Measurements from ENCODE around the gene ULK4.

ULK4 gene

GRCh38 chr3:41220906-41221677 is 740.8 kb downstream of the ULK4 start:
- no peak for TF ChIP-seq CTCF (IDR thresholded peaks at IDR 0.05; ENCODE audit: borderline replicate concordance, insufficient read depth, low read depth, low read length)
- no peak overlapping the region for H3K4me3 ChIP-seq (ENCODE audit: low read depth, low read length)

- no peak for TF ChIP-seq CTCF (IDR thresholded peaks at IDR 0.05; ENCODE audit: borderline replicate concordance, insufficient read depth, low read depth, low read length)
- no peak overlapping the region for H3K4me3 ChIP-seq (ENCODE audit: low read depth, low read length)
These were observed 742.5 kb downstream of the ULK4 start for GRCh38 chr3:41219424-41219823.

- TF ChIP-seq CTCF (IDR thresholded peaks at IDR 0.05; ENCODE audit: borderline replicate concordance, insufficient read depth, low read depth, low read length), result no peak
- no peak overlapping the region for H3K4me3 ChIP-seq (ENCODE audit: low read depth, low read length)
These were observed 744.9 kb downstream of the ULK4 start for GRCh38 chr3:41216993-41217392.

DNA sequence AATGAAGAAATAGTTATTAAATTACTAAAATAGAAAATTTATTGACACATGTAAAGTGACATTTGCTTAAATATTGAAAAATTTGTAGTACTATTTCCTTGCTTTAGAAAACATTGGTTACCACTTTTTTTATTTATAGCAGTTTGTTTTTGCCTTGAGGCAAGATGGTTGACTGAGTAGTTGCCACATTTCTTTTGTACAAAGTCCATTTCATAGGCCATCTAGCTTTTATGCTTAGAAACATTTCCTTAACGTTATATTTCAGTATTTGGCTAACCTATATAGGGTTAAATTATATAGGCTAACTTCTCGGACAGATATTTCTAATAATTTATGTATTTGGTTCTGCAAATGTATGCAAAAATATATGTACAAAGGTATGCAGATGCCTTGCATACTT is 745.5 kb downstream of the ULK4 start:
- no peak for TF ChIP-seq CTCF (IDR thresholded peaks at IDR 0.05; ENCODE audit: borderline replicate concordance, insufficient read depth, low read depth, low read length)
- H3K4me3 ChIP-seq (ENCODE audit: low read depth, low read length), result no peak overlapping the region

GRCh38 chr3:41213588-41213987 is 748.3 kb downstream of the ULK4 start:
- TF ChIP-seq CTCF (IDR thresholded peaks at IDR 0.05; ENCODE audit: borderline replicate concordance, insufficient read depth, low read depth, low read length), result no peak
- no peak overlapping the region for H3K4me3 ChIP-seq (ENCODE audit: low read depth, low read length)

- TF ChIP-seq CTCF (IDR thresholded peaks at IDR 0.05; ENCODE audit: borderline replicate concordance, insufficient read depth, low read depth, low read length), result no peak
- no peak overlapping the region for H3K4me3 ChIP-seq (ENCODE audit: low read depth, low read length)
These were observed 749.8 kb downstream of the ULK4 start for GRCh38 chr3:41212088-41212487.

DNA sequence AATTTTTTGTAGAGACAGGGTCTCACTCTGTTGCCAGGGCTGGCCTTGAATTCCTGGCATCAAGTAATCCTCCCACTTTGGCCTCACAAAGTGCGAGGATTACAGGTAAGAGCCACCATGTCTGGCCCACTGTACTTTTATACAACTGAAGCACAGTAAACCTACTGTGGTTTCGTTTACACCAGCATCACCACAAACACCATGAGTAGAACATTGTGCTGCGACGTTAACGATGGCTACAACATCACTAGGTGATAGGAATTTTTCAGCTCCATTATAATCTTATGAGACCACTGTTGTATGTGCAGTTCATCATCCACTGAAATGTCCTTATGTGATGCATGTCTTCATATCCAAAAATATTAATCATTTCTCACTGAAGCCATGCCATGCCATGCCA is 750.9 kb downstream of the ULK4 start:
- TF ChIP-seq CTCF (IDR thresholded peaks at IDR 0.05; ENCODE audit: borderline replicate concordance, insufficient read depth, low read depth, low read length), result no peak
- no peak overlapping the region for H3K4me3 ChIP-seq (ENCODE audit: low read depth, low read length)
